B cell (primary cell): Measurements from ENCODE around the gene EMC6.

ENCODE experiments used
- EZH2 ChIP-seq: IDR thresholded peaks from 2 replicates; pipeline ENCODE4 v1.6.1; 2012; ENCODE audit warnings: borderline replicate concordance, low read depth, mild to moderate bottlenecking, moderate library complexity, low read length; ENCODE audit not compliant: insufficient read depth, poor library complexity, severe bottlenecking
- TF ChIP-seq, protein P1 (sequence below): fragments of 200-600 bp; IDR thresholded peaks from one replicate; pipeline ENCODE4 v1.8.0; 2022; ENCODE audit warnings: antibody characterized with exemption, mild to moderate bottlenecking

DNA sequence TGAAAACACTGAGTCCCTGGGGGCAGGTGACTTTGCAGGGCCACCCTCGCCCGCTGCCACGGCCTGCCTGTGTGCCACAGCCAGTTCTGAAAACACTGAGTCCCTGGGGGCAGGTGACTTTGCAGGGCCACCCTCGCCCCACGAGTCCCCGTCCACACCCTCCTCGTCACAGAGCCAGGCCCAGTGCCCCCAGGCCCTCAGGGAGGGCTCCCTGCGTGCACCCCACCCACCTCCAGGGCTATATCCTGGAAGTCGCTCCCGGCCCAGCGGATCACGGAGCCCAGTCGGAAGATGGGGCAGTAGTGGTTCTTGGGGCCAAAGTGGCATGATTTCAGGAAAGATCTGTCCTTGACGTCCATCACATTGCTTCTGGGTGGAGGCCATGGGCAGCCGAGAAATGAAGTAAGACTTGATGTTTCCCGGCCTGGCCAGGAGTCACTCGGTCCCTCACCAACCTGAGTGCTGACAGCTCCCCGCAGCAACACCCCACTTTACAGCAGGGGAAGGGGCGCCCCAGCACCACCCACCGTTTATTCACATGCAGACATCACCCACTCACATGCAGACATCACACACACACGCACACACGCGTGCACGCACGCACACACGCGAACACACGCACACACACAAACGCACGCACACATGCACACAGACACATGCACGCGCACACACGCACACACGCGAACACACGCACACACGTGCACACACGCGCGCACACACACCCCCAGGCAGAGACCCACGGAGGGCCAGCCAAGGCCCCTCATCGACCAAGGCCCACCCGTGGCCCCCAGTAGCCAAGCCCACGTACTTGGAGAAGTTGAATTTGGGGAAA, 20.9 kb downstream of the EMC6 start:
- TF ChIP-seq, protein P1, sequence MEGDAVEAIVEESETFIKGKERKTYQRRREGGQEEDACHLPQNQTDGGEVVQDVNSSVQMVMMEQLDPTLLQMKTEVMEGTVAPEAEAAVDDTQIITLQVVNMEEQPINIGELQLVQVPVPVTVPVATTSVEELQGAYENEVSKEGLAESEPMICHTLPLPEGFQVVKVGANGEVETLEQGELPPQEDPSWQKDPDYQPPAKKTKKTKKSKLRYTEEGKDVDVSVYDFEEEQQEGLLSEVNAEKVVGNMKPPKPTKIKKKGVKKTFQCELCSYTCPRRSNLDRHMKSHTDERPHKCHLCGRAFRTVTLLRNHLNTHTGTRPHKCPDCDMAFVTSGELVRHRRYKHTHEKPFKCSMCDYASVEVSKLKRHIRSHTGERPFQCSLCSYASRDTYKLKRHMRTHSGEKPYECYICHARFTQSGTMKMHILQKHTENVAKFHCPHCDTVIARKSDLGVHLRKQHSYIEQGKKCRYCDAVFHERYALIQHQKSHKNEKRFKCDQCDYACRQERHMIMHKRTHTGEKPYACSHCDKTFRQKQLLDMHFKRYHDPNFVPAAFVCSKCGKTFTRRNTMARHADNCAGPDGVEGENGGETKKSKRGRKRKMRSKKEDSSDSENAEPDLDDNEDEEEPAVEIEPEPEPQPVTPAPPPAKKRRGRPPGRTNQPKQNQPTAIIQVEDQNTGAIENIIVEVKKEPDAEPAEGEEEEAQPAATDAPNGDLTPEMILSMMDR: no peak
- TF ChIP-seq EZH2: no peak
